ENCODE measurements around the gene SAMHD1. TPM values are rescaled to one million over a fixed set of nuclear protein-coding genes. Genes with fewer than 3 reads are reported as not detected.

Gene SAMHD1
- total and polyA plus RNA-seq, 2 of the 13 experiments (the other 11 are each of a cell fraction or from before 2014, with no cell fraction given): 16.9 to 43.5 TPM

DNA sequence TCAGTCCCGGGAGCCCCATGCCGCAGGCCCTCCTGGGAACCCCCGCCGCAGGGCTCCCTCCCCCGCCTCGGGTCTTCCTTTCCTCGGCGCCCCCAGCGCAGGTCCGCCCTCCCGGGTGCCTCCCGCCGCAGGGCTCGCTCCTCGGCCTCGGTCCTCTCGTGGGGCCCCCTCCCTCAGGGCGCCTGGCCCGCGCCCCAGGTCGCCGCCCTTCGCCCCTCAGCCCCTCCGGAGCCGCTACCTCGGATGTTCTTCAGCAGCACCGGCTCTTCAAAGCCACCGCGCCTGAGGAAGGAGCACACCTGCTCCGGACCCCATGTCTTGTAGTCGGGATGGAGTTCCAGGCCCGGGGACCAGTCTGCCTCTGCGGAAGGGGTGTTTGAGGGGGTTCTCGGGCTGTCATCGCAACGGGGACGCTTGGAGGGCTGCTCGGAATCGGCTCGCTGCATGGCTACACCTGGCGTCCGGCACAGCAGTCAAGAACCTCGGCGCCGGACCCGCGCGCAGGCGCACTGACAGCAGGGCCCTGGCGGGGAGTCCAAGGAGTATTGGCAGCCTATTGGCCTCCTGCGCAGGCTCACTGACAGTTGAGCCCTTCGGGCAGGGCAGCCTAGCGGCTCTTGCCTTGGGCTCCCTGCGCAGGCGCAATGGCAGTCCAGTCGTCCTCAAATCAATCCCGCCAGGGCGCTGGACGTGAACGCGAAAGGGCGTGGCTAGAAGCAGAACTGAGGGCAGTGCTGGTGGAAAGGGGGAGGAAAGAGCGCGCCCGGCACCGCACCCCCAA lies at the start of gene SAMHD1 (continued):
- no peak for TF ChIP-seq AFF4 (CRISPR knock-in tag; IDR thresholded peaks at IDR 0.05)
- no peak for TF ChIP-seq CHCHD3 (CRISPR knock-in tag; IDR thresholded peaks at IDR 0.05)
- TF ChIP-seq ZNF776 (CRISPR knock-in tag; IDR thresholded peaks at IDR 0.05): peak; percentile 25; the same call in 1 of the 2 replicates
- 0 out of 2 replicates have a peak, but pooled peaks have one; percentile 37 for TF ChIP-seq KDM4B (CRISPR knock-in tag; IDR thresholded peaks at IDR 0.05)
- TF ChIP-seq BRD4 (CRISPR knock-in tag; IDR thresholded peaks at IDR 0.05): no peak
- no peak for TF ChIP-seq HOXA7 (CRISPR knock-in tag; IDR thresholded peaks at IDR 0.05)
- peak; percentile 90; the same call in 1 of the 2 replicates for TF ChIP-seq NFKB2 (CRISPR knock-in tag; IDR thresholded peaks at IDR 0.05; ENCODE audit: borderline replicate concordance)
- peak; percentile 83 for TF ChIP-seq ZFX (CRISPR knock-in tag; IDR thresholded peaks at IDR 0.05; ENCODE audit: low read depth)
- no peak for TF ChIP-seq NFE2L2 (IDR thresholded peaks at IDR 0.05; ENCODE audit: low read length)
- peak; percentile 38; the same call in 1 of the 2 replicates for TF ChIP-seq MEIS2 (CRISPR knock-in tag; IDR thresholded peaks at IDR 0.05)
- no peak for TF ChIP-seq ZBTB39 (CRISPR knock-in tag; IDR thresholded peaks at IDR 0.05)
- TF ChIP-seq PHB2 (IDR thresholded peaks at IDR 0.05; ENCODE audit: partially characterized antibody): no peak
- peak; percentile 91 for TF ChIP-seq KDM5B (CRISPR knock-in tag; IDR thresholded peaks at IDR 0.05; ENCODE audit: borderline replicate concordance)
- TF ChIP-seq SNAPC2 (CRISPR knock-in tag; IDR thresholded peaks at IDR 0.05): 0 out of 2 replicates have a peak, but pooled peaks have one; percentile 27
- no peak for TF ChIP-seq TEF (CRISPR knock-in tag; IDR thresholded peaks at IDR 0.05)
- TF ChIP-seq CEBPB (IDR thresholded peaks at IDR 0.05; ENCODE audit: borderline replicate concordance, low read depth, low read length): no peak
- peak; percentile 91 for TF ChIP-seq MEF2D (CRISPR knock-in tag; IDR thresholded peaks at IDR 0.05)
- peak; percentile 44 for TF ChIP-seq ISL2 (CRISPR knock-in tag; IDR thresholded peaks at IDR 0.05)
- no peak for TF ChIP-seq ZFP37 (CRISPR knock-in tag; IDR thresholded peaks at IDR 0.05; ENCODE audit: borderline replicate concordance)
- TF ChIP-seq ZNF234 (CRISPR knock-in tag; conservative IDR thresholded peaks at IDR 0.05): 0 out of 2 replicates have a peak, but pooled peaks have one; percentile 65
- no peak; the same call in 1 of the 2 replicates for TF ChIP-seq ZNF432 (CRISPR knock-in tag; IDR thresholded peaks at IDR 0.05; ENCODE audit: borderline replicate concordance)
- peak; percentile 12; the same call in 1 of the 2 replicates for TF ChIP-seq SIN3A (IDR thresholded peaks at IDR 0.05; ENCODE audit: borderline replicate concordance, low read depth, low read length)
- TF ChIP-seq ZSCAN20 (CRISPR knock-in tag; IDR thresholded peaks at IDR 0.05; ENCODE audit: borderline replicate concordance): no peak
- 0 out of 2 replicates have a peak, but pooled peaks have one; percentile 6 for TF ChIP-seq SAFB2 (CRISPR knock-in tag; IDR thresholded peaks at IDR 0.05; ENCODE audit: borderline replicate concordance, low read depth)
